Smooth muscle cell (in vitro differentiated cells): Measurements from ENCODE around the gene CD101. TPM values are rescaled to one million over a fixed set of nuclear protein-coding genes. Genes with fewer than 3 reads are reported as not detected.
A peak's percentile ranks its signal among the peaks of the same experiment; 100 is the strongest.
"Not testable (repeated sequence)": the region's sequence is repeated elsewhere in the genome, so short reads cannot be mapped to it uniquely, and the experiment has no call there.

Source experiments
- DNase-seq: peaks from one replicate; lab custom pipeline; 2025; ENCODE audit not compliant: unreplicated experiment; lab: John Stamatoyannopoulos, UW
- H2AFZ ChIP-seq: fragments of 200-600 bp; sonication (generic); 2 replicates; pipeline ENCODE4 v1.6.0; 2016; ENCODE audit warnings: antibody characterized with exemption, low read depth, mild to moderate bottlenecking
- H3F3A ChIP-seq: fragments of 200-600 bp; sonication (generic); 2 replicates; pipeline ENCODE4 v1.6.0; 2017; ENCODE audit warnings: antibody characterized with exemption, low read depth
- H3K27ac ChIP-seq: fragments of 200-600 bp; sonication (generic); 2 replicates; pipeline ENCODE4 v1.5.1; 2016; ENCODE audit warnings: low read depth, mild to moderate bottlenecking
- H3K27me3 ChIP-seq: fragments of 200-600 bp; sonication (generic); 2 replicates; pipeline ENCODE4 v1.6.1; 2016; ENCODE audit warnings: low read depth, mild to moderate bottlenecking
- H3K36me3 ChIP-seq: fragments of 200-600 bp; sonication (generic); 2 replicates; pipeline ENCODE4 v1.5.1; 2016; ENCODE audit warnings: low read depth
- H3K4me1 ChIP-seq: fragments of 200-600 bp; sonication (generic); 2 replicates; pipeline ENCODE4 v1.5.1; 2016; ENCODE audit warnings: low read depth
- H3K4me2 ChIP-seq: fragments of 200-600 bp; sonication (generic); 2 replicates; pipeline ENCODE4 v1.6.0; 2016; ENCODE audit warnings: mild to moderate bottlenecking
- H3K4me3 ChIP-seq: fragments of 200-600 bp; sonication (generic); 2 replicates; pipeline ENCODE4 v1.5.1; 2016; ENCODE audit warnings: mild to moderate bottlenecking
- H3K79me2 ChIP-seq: fragments of 200-600 bp; sonication (generic); 2 replicates; pipeline ENCODE4 v1.6.0; 2016; ENCODE audit warnings: low read depth, mild to moderate bottlenecking
- H3K9ac ChIP-seq: fragments of 200-600 bp; sonication (generic); 2 replicates; pipeline ENCODE4 v1.6.0; 2016; ENCODE audit warnings: low read depth
- H3K9me3 ChIP-seq: fragments of 200-600 bp; sonication (generic); replicated peaks from 2 replicates; pipeline ENCODE4 v1.5.1; 2016; ENCODE audit warnings: low read depth
- H4K20me1 ChIP-seq: fragments of 200-600 bp; sonication (generic); 2 replicates; pipeline ENCODE4 v1.6.0; 2016; ENCODE audit warnings: low read depth
- CTCF ChIP-seq: fragments of 200-600 bp; sonication (generic); IDR thresholded peaks from 2 replicates; pipeline ENCODE4 v1.5.1; 2017; ENCODE audit warnings: borderline replicate concordance, mild to moderate bottlenecking, antibody characterized with exemption; ENCODE audit not compliant: insufficient read depth, poor library complexity, severe bottlenecking
- WGBS: methylation state at CpG from one replicate; pipeline ENCODE4 v1.1.7; 2016; ENCODE audit warnings: low lambda C conversion rate; 5-methylcytosine and 5-hydroxymethylcytosine counted together
- polyA plus RNA-seq: library from polyadenylated mRNA; unstranded; fragments of >200 nt; fragmentation: Nextera tagmentation; extraction: Ambion mirVana; gene quantifications from 2 replicates; pipeline ENCODE4 v1.2.1, GENCODE V29; 2016
- total RNA-seq: library from RNA; depleted of rRNA; stranded (reverse); fragments of >200 nt; gene quantifications from 2 replicates; pipeline ENCODE4 v1.2.3, GENCODE V29; 2014

The CD101 gene
- total and polyA plus RNA-seq, 2 experiments from 2014 or later, result 0.85 to 2.0 TPM

GRCh38 chr1:116971258-116971860 is 30.2 kb upstream of the CD101 start:
- no peak for TF ChIP-seq CTCF
- Histone ChIP-seq H3K4me2 (peak overlapping the region; percentile 28), H3K79me2 (peaks cover 4% of the 10 kb centered on the region), H3K27me3 (no peaks in the 10 kb centered on the region), H3K9ac (no peak overlapping the region), H3K9me3 (no peaks in the 10 kb centered on the region), H3K36me3 (peaks cover 21% of the 10 kb centered on the region), H4K20me1 (peaks cover 19% of the 10 kb centered on the region), H3K27ac (peak overlapping the region; percentile 58), H3K4me1 (peaks cover 20% of the 10 kb centered on the region), H3F3A (no peaks in the 10 kb centered on the region), H3K4me3 (no peak overlapping the region), H2AFZ (no peak overlapping the region)
- 32% methylated on average over 4 of the region's 4 CpGs for WGBS
- DNase-seq, result no peak

GRCh38 chr1:116971965-116972673 is 29.4 kb upstream of the CD101 start:
- peaks cover 19% of the 10 kb centered on the region for H4K20me1 ChIP-seq
- H3K4me3 ChIP-seq, result no peak overlapping the region
- no peaks in the 10 kb centered on the region for H3K9me3 ChIP-seq
- 82% methylated on average over 6 of the region's 6 CpGs for WGBS
- no peaks in the 10 kb centered on the region for H3F3A ChIP-seq
- TF ChIP-seq CTCF, result no peak
- peak overlapping the region; percentile 58 for H3K27ac ChIP-seq
- H3K9ac ChIP-seq, result no peak overlapping the region
- peaks cover 20% of the 10 kb centered on the region for H3K4me1 ChIP-seq
- H3K36me3 ChIP-seq, result peaks cover 16% of the 10 kb centered on the region
- no peaks in the 10 kb centered on the region for H3K27me3 ChIP-seq
- H2AFZ ChIP-seq, result no peak overlapping the region
- H3K4me2 ChIP-seq, result peak overlapping the region; percentile 28
- peaks cover 4% of the 10 kb centered on the region for H3K79me2 ChIP-seq
- no peak for DNase-seq

GRCh38 chr1:116972674-116973030 is 28.9 kb upstream of the CD101 start:
- TF ChIP-seq CTCF, result no peak
- no peak for DNase-seq
- peaks cover 11% of the 10 kb centered on the region for H3K36me3 ChIP-seq
- H3K9ac ChIP-seq, result no peak overlapping the region
- peak overlapping the region; percentile 58 for H3K27ac ChIP-seq
- no peaks in the 10 kb centered on the region for H3F3A ChIP-seq
- peak overlapping the region; percentile 28 for H3K4me2 ChIP-seq
- no peaks in the 10 kb centered on the region for H3K9me3 ChIP-seq
- no peak overlapping the region for H2AFZ ChIP-seq
- no peaks in the 10 kb centered on the region for H3K27me3 ChIP-seq
- H3K4me1 ChIP-seq, result peaks cover 20% of the 10 kb centered on the region
- H3K4me3 ChIP-seq, result no peak overlapping the region
- WGBS, result 85% methylated on average over 2 of the region's 2 CpGs
- peaks cover 4% of the 10 kb centered on the region for H3K79me2 ChIP-seq
- H4K20me1 ChIP-seq, result peaks cover 19% of the 10 kb centered on the region

GRCh38 chr1:116980309-116980708 is 21.3 kb upstream of the CD101 start:
- not testable (repeated sequence) for H3K9me3 ChIP-seq, H3K36me3 ChIP-seq, H3F3A ChIP-seq, H3K27ac ChIP-seq, H3K4me3 ChIP-seq, H3K4me2 ChIP-seq, H3K9ac ChIP-seq, H3K27me3 ChIP-seq, DNase-seq, H2AFZ ChIP-seq, H3K4me1 ChIP-seq, H3K79me2 ChIP-seq, H4K20me1 ChIP-seq
- 100% methylated on average over 1 of the region's 1 CpG for WGBS
